K562 (cell line): ENCODE results near the gene FARP1. TPM values are rescaled to one million over a fixed set of nuclear protein-coding genes. Genes with fewer than 3 reads are reported as not detected.

ENCODE experiments used
- ATAC-seq: fragments of 200-7000 bp; cut with Tn5 transposase; 3 replicates; pipeline ENCODE4 v1.9.1; 2020; ENCODE audit warnings: moderate library complexity
- BruUV-seq: library from RNA; stranded (reverse); fragments of 400-500 nt; replicated peaks from 2 replicates; lab custom pipeline; 2021; lab: Mats Ljungman, UMichigan
- CTCF ChIA-PET: fragments of 300-600 bp; formaldehyde crosslinking; extraction: SDS; loops from one replicate; lab custom pipeline; 2021; ENCODE audit warnings: low intra/inter-chr PET ratio; lab: Yijun Ruan, JAX
- POLR2A ChIA-PET: fragments of 300-600, 350-650 bp; sonication (Branson Sonifier 250); formaldehyde crosslinking; extraction: SDS; loops from one replicate; lab custom pipeline; 2021; ENCODE audit warnings: antibody characterized with exemption, inconsistent platforms; lab: Yijun Ruan, JAX
- DNase-seq, 4 experiments: peaks; one replicate each; pipeline versions ENCODE4 v3.0.0 to v3.0.0-alpha.2; 2011 to 2018; ENCODE audit warnings: low spot score in 3 of 4, mixed read lengths in 3 of 4; ENCODE audit errors: extremely low read depth in 1 of 4
- FAIRE-seq: peaks from 2 replicates; lab custom pipeline; 2011; peaks lifted over from hg19 to GRCh38; lab: Jason Lieb, UNC
- H2AFZ ChIP-seq: 2 replicates; pipeline ENCODE4 v1.6.0; 2011; ENCODE audit warnings: low read depth, low read length, control low read depth, inconsistent platforms
- H3K27ac ChIP-seq: fragments of 200-600 bp; 3 replicates; pipeline ENCODE4 v1.8.0; 2011; ENCODE audit warnings: low read depth, mild to moderate bottlenecking, control low read depth, inconsistent platforms, low read length, moderate library complexity, mixed read lengths; ENCODE audit errors: extremely low read depth
- H3K27me3 ChIP-seq, 2 experiments: fragments of 300-600 bp in 1 of 2; 2 replicates in 1 of 2; 3 replicates in 1 of 2; pipeline versions ENCODE4 v1.6.0 to v1.8.0; 2011; ENCODE audit warnings: inconsistent platforms in 2 of 2, low read length in 2 of 2, mild to moderate bottlenecking in 1 of 2, mixed read lengths in 1 of 2, moderate library complexity in 1 of 2; ENCODE audit not compliant: control insufficient read depth in 2 of 2, insufficient read depth in 2 of 2
- H3K36me3 ChIP-seq: fragments of 300-600 bp; 3 replicates; pipeline ENCODE4 v1.8.0; 2011; ENCODE audit warnings: mild to moderate bottlenecking, low read length, inconsistent platforms; ENCODE audit not compliant: control insufficient read depth, insufficient read depth
- H3K4me1 ChIP-seq, 2 experiments: fragments of 200-600 bp in 1 of 2; replicated peaks in 1 of 2; 2 replicates in 1 of 2; 3 replicates in 1 of 2; pipeline versions ENCODE4 v1.5.1 to v1.8.0; 2011; ENCODE audit warnings: inconsistent platforms in 2 of 2, low read length in 2 of 2, mild to moderate bottlenecking in 1 of 2, mixed read lengths in 1 of 2, moderate library complexity in 1 of 2; ENCODE audit not compliant: control insufficient read depth in 2 of 2, insufficient read depth in 2 of 2
- H3K4me2 ChIP-seq: 2 replicates; pipeline ENCODE4 v1.6.1; 2011; ENCODE audit warnings: low read length, control low read depth, inconsistent platforms, mixed read lengths; ENCODE audit not compliant: insufficient read depth
- H3K4me3 ChIP-seq: fragments of 200-600 bp; sonication (generic), shearing (Covaris generic); 2 replicates; pipeline ENCODE4 v1.5.1; 2016; ENCODE audit warnings: control low read depth, inconsistent platforms
- H3K79me2 ChIP-seq: fragments of 200-600 bp; 3 replicates; pipeline ENCODE4 v1.8.0; 2011; ENCODE audit warnings: low read length, inconsistent platforms; ENCODE audit not compliant: control insufficient read depth, insufficient read depth
- H3K9ac ChIP-seq, 2 experiments: 2 replicates each; pipeline versions ENCODE4 v1.6.0 to v1.6.1; 2011; ENCODE audit warnings: low read depth in 2 of 2, low read length in 2 of 2, control low read depth in 1 of 2, inconsistent platforms in 1 of 2, mild to moderate bottlenecking in 1 of 2, mixed read lengths in 1 of 2; ENCODE audit not compliant: insufficient read depth in 1 of 2
- H3K9me1 ChIP-seq: one replicate; pipeline ENCODE4 v1.6.0; 2011; ENCODE audit warnings: inconsistent platforms, mild to moderate bottlenecking, low read length, moderate library complexity; ENCODE audit not compliant: control insufficient read depth, insufficient read depth
- H3K9me3 ChIP-seq: replicated peaks from 2 replicates; pipeline ENCODE4 v1.5.1; 2011; ENCODE audit warnings: low read depth, low read length, inconsistent platforms; ENCODE audit not compliant: control insufficient read depth, insufficient read depth
- H4K20me1 ChIP-seq: replicated peaks from 2 replicates; pipeline ENCODE4 v1.6.1; 2011; ENCODE audit warnings: low read length, inconsistent platforms, mixed read lengths; ENCODE audit not compliant: control insufficient read depth, insufficient read depth
- ADNP ChIP-seq: fragments of 200-800 bp; sonication (Bioruptor generic); IDR thresholded peaks from 2 replicates; pipeline ENCODE4 v1.6.1; 2016; ENCODE audit warnings: missing genetic modification characterization, missing compliant biosample characterization
- ATF4 ChIP-seq: fragments of 450-650 bp; formaldehyde crosslinking; IDR thresholded peaks from 2 replicates; pipeline ENCODE4 v1.4.0; 2022; ENCODE audit warnings: mild to moderate bottlenecking, moderate library complexity
- CHD2 ChIP-seq: IDR thresholded peaks from 2 replicates; pipeline ENCODE4 v1.6.1; 2011; ENCODE audit warnings: low read depth, low read length
- CLOCK ChIP-seq: fragments of 250-450 bp; sonication (Bioruptor Pico); IDR thresholded peaks from 2 replicates; pipeline ENCODE4 v1.4.0; 2020; ENCODE audit warnings: mild to moderate bottlenecking, moderate library complexity, borderline replicate concordance
- CTCF ChIP-seq, 3 experiments: IDR thresholded peaks in 2 of 3; conservative IDR thresholded peaks in 1 of 3; 2 replicates each; pipeline ENCODE4 v1.5.1; 2011 to 2012; ENCODE audit warnings: low read length in 3 of 3, mild to moderate bottlenecking in 3 of 3, control low read depth in 2 of 3, improper control_type of control experiment in 1 of 3, inconsistent platforms in 1 of 3, low read depth in 1 of 3, mixed read lengths in 1 of 3, moderate library complexity in 1 of 3; ENCODE audit not compliant: insufficient read depth in 2 of 3
- HMG20B ChIP-seq: fragments of 250-450 bp; sonication (Bioruptor Pico); IDR thresholded peaks from 2 replicates; pipeline ENCODE4 v1.5.0; 2021; ENCODE audit warnings: mild to moderate bottlenecking
- POLR2AphosphoS5 ChIP-seq: IDR thresholded peaks from 2 replicates; pipeline ENCODE4 v1.6.1; 2011; ENCODE audit warnings: mild to moderate bottlenecking, low read depth, low read length, moderate library complexity; ENCODE audit not compliant: control insufficient read depth, insufficient read depth
- SAP30 ChIP-seq: fragments of 200-600 bp; sonication (generic); IDR thresholded peaks from 2 replicates; pipeline ENCODE4 v1.6.1; 2012; ENCODE audit warnings: borderline replicate concordance, low read depth, mild to moderate bottlenecking, moderate library complexity, low read length, control low read depth, inconsistent platforms; ENCODE audit not compliant: insufficient read depth, poor library complexity, severe bottlenecking
- SIX5 ChIP-seq, 2 experiments: IDR thresholded peaks; 2 replicates each; pipeline ENCODE4 v1.6.1; 2011; ENCODE audit warnings: low read length in 2 of 2, borderline replicate concordance in 1 of 2, low read depth in 1 of 2, mild to moderate bottlenecking in 1 of 2, moderate library complexity in 1 of 2; ENCODE audit not compliant: insufficient read depth in 1 of 2
- ZFP91 ChIP-seq: sonication (generic); formaldehyde crosslinking; IDR thresholded peaks from 2 replicates; pipeline ENCODE4 v1.8.0; 2022; ENCODE audit warnings: mild to moderate bottlenecking, missing genetic modification reagents
- ZNF134 ChIP-seq: fragments of 250-450 bp; sonication (Bioruptor Pico); conservative IDR thresholded peaks from 2 replicates; pipeline ENCODE4 v1.4.0; 2020
- ZNF212 ChIP-seq: fragments of 450-650 bp; formaldehyde crosslinking; IDR thresholded peaks from 2 replicates; pipeline ENCODE4 v1.4.0; 2020; ENCODE audit warnings: mild to moderate bottlenecking
- ZNF316 ChIP-seq: fragments of 450-650 bp; IDR thresholded peaks from 2 replicates; pipeline ENCODE4 v1.6.1; 2016
- WGBS: fragments of 100-300 bp; shearing (Covaris generic); methylation state at CpG from one replicate; pipeline ENCODE4 v1.1.6; 2016; ENCODE audit warnings: low coverage, mixed read lengths; ENCODE audit not compliant: insufficient coverage; ENCODE audit errors: missing lambda C conversion rate; 5-methylcytosine and 5-hydroxymethylcytosine counted together
- in situ Hi-C: fragments of 300-500 bp; cut with MboI; formaldehyde crosslinking; loops from 4 replicates; pipeline ENCODE4 v1.15.0; 2018; ENCODE audit warnings: inconsistent platforms, mixed read lengths
- intact Hi-C: fragments of 100-400 bp; cut with micrococcal nuclease; formaldehyde crosslinking; loops from 2 replicates; pipeline ENCODE4 v1.14.2; 2022
- polyA plus RNA-seq, 8 experiments: library from polyadenylated mRNA; depleted of rRNA in 4 of 8; stranded (reverse) in 5 of 8; unstranded in 3 of 8; fragments of >200 nt; fragmentation: Nextera tagmentation in 2 of 8; fragmentation: Illumina TruSeq in 1 of 8; extraction: Ambion mirVana in 2 of 8; extraction: Trizol in 1 of 8; gene quantifications; 2 replicates each; pipeline versions ENCODE4 v1.2.1 to v1.2.3, GENCODE V29; 2011 to 2014; ENCODE audit warnings: inconsistent platforms in 1 of 8, missing spikeins in 1 of 8
- total RNA-seq, 7 experiments: library from RNA; depleted of rRNA in 6 of 7; stranded (reverse); fragments of >200 nt in 6 of 7; fragmentation: Illumina TruSeq in 2 of 7; extraction: Trizol in 2 of 7; gene quantifications; 2 replicates each; pipeline versions ENCODE4 v1.2.1 to v1.2.3, GENCODE V29; 2011 to 2021; ENCODE audit warnings: low replicate concordance in 1 of 7

The FARP1 gene
- total and polyA plus RNA-seq, 9 of the 15 experiments (the other 6 are each of a cell fraction or from before 2014, with no cell fraction given) = 0.03 to 0.29 (median 0.05) TPM; not detected in 3

GRCh38 chr13:98096059-98096458 is 46.8 kb upstream of the FARP1 start:
- FAIRE-seq (no peak), DNase-seq (no peak), ATAC-seq (no peak)
- no peaks in the 10 kb centered on the region for H3K9me3 ChIP-seq
- intact Hi-C loops = no loop called here
- no peak overlapping the region for H3K4me3 ChIP-seq
- no peaks in the 10 kb centered on the region for H3K79me2 ChIP-seq
- H3K27me3 ChIP-seq = peaks cover 0 to 4% of the 10 kb centered on the region in 2 experiments; a peak in 1 of 5 replicates
- no peak overlapping the region for H3K27ac ChIP-seq
- CTCF ChIA-PET = no interaction called here
- no peak overlapping the region for H2AFZ ChIP-seq
- no peaks in the 10 kb centered on the region for H3K36me3 ChIP-seq
- 0% methylated on average over 3 of the region's 5 CpGs for WGBS
- BruUV-seq = no TSS peak
- H4K20me1 ChIP-seq = no peaks in the 10 kb centered on the region
- no peaks in the 10 kb centered on the region for H3K4me1 ChIP-seq
- H3K4me2 ChIP-seq = no peak overlapping the region
- in situ Hi-C loops = no loop called here
- POLR2A ChIA-PET = interaction anchor here (0.6 kb wide), 1 partner anchor 216 kb away, joined by 3 read pairs; no protein-coding TSS in a partner anchor
- H3K9ac ChIP-seq = no peak overlapping the region
- H3K9me1 ChIP-seq = no peaks in the 10 kb centered on the region
- TF ChIP-seq CTCF (IDR thresholded peaks at IDR 0.05 in 2 of 3, conservative IDR thresholded peaks at IDR 0.05 in 1 of 3; ENCODE audit: insufficient read depth in 2 of 3, low read depth in 1 of 3, low read length in 3 of 3) = no peak
- TF ChIP-seq POLR2AphosphoS5 = no peak
- no peak for TF ChIP-seq ZFP91 (CRISPR knock-in tag)
- TF ChIP-seq ZNF212 = no peak
- no peak for TF ChIP-seq HMG20B (CRISPR knock-in tag)
- no peak for TF ChIP-seq SIX5 (IDR thresholded peaks at IDR 0.05; ENCODE audit: borderline replicate concordance in 1 of 2, insufficient read depth in 1 of 2, low read depth in 1 of 2, low read length in 2 of 2)
- no peak for TF ChIP-seq SAP30
- no peak for TF ChIP-seq ZNF316
- no peak for TF ChIP-seq ADNP (tag)
- no peak for TF ChIP-seq CHD2
- no peak for TF ChIP-seq CLOCK (CRISPR knock-in tag)
- no peak for TF ChIP-seq ATF4 (CRISPR knock-in tag)
- no peak for TF ChIP-seq ZNF134
